Measurements from ENCODE around the gene SEMA3A.
"Not testable (repeated sequence)": the region's sequence is repeated elsewhere in the genome, so short reads cannot be mapped to it uniquely, and the experiment has no call there.

Gene SEMA3A

GRCh38 chr7:84152995-84153394, 41.6 kb downstream of the SEMA3A start:
- no peak for DNase-seq

GRCh38 chr7:84150370-84150769, 44.2 kb downstream of the SEMA3A start:
- DNase-seq, result not testable (repeated sequence)

DNA sequence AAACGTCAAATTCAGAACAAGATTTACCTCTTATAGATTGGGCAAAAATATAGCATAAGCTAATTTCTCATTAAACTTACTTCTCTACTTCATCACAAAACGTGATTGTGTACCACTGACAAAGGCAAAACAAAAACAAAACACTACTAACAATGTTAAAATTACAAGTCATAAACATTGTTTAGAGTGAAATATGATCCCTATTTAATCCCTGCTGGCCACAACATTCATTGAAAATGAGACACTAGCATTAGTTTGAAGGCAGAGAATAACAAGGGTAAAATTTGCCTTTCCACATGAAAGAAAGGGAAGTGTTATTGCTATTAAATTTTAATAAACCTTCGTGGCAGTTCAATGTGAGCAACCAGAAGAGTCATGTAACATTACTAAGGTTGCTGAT, 45.0 kb downstream of the SEMA3A start:
- no peak for DNase-seq

DNA sequence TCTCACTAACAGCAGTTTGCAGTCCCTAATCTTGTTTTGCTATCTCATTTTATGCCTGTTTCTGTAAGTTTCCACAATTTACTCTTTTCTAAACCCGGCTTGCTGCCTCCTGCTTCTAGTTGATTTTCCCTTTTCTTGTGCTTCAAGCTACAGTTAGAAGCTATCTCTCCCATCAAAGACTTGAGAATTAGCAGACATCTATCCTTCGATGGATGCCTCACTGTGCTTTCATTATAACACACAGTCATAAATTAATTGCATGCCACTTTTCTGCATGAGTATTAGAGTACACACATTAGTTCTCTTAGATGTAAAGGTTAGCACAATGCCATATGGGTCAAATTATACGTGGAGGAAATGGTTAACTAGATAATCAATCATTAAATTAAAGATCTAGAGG, 48.7 kb downstream of the SEMA3A start:
- DNase-seq, result no peak

GRCh38 chr7:84144935-84145334, 49.7 kb downstream of the SEMA3A start:
- no peak for DNase-seq

DNA sequence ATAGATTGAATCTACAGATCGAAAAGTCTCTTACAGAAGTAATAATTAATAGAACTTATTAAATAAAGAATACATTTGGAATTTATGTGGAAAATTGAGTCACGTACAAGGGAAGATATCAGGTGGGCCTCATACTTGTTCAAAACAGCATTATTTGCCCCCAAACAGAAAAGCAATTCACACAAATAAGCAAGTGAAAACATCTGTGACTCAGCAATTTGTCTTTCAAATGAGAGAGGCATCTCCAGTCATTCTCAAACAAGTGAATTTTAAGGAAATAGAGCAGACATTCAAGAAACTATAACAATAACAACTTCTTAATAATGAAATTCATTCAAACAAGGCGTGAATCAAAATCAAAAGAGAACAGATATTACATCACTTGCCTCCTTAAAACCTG, 50.1 kb downstream of the SEMA3A start:
- DNase-seq, result no peak

GRCh38 chr7:84142726-84143125, 51.9 kb downstream of the SEMA3A start:
- no peak for DNase-seq

GRCh38 chr7:84139986-84140729, 54.4 kb downstream of the SEMA3A start:
- DNase-seq, result no peak

GRCh38 chr7:84138411-84138810, 56.2 kb downstream of the SEMA3A start:
- DNase-seq, result no peak

GRCh38 chr7:84137812-84138211, 56.8 kb downstream of the SEMA3A start:
- no peak for DNase-seq

DNA sequence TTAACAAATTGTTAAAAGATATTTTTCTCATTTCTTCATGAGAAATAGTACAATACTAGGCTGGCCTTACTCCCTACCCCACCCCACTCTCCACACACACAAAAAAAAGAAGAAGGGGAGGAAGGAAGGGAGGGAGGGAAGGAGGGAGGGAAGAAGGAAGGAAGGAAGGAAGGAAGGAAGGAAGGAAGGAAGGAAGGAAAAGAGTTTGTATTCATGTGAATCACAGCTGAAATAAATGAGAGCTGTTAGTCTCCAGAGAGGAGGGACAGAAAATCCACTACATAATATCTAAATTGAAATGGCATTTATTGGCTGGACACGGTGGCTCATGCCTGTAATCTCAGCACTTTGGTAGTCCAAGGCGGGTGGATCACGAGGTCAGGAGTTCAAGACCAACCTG, 57.8 kb downstream of the SEMA3A start:
- DNase-seq, result no peak

- DNase-seq, result no peak
These were observed 58.3 kb downstream of the SEMA3A start for GRCh38 chr7:84136336-84136735.

DNA sequence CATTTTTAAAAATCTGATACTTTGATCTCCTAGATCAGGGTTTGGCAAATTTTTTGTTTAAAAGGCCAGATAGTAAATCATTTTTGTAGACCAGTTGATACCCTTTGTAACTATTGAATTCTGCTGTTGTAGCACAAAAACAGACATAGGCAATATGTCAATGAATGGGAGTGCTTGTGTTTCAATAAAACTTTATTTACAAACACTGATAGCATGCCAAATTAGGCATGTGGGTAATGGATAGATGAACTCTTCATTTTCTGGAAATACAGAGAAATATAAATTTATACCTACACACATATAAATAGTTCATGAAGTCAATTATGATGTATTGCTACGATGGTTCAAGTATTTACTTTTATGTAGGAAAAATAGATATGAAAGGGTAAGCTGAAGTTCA, 60.4 kb downstream of the SEMA3A start:
- DNase-seq, result no peak

GRCh38 chr7:84125654-84126053, 68.9 kb downstream of the SEMA3A start:
- DNase-seq, result no peak

GRCh38 chr7:84123965-84124547, 70.5 kb downstream of the SEMA3A start:
- no peak for DNase-seq

DNA sequence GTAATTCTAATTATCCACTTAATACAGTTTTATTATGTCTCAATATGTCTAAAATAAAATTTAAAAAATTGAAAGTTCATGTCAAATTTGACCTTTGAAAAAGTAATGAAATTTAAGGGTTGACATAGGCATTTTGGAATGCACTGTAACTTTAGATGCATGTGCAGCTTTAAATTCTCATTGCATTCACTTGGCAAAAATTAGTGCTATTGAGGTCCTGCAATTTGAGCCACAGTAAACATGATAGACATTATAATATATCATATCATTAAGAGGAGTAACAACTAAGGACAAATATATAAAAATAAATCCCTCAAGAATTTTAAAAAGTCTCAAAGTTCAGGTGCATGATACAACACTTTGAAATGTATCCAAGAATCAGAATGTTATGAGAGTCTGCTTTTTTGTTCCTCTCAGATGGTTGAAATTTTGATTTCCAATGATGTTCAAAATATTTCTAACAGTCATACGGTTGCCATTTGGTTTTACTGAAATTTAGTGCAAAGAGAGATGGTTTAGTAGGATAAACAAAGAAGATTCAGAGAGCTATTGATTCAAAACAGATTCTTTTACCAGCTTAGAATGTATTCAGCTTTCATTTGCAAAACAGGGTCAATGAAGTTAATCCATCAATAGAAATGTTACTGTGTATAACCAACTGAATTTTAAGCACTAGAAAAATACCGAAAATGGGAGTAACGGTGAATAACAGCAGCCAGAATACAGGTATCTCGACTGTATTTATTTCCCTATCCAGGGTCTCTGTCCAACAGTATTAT, 71.8 kb downstream of the SEMA3A start:
- DNase-seq, result no peak

GRCh38 chr7:84117304-84117703, 77.3 kb downstream of the SEMA3A start:
- DNase-seq, result no peak

- DNase-seq, result no peak
These were observed 80.4 kb downstream of the SEMA3A start for GRCh38 chr7:84113906-84114850.

DNA sequence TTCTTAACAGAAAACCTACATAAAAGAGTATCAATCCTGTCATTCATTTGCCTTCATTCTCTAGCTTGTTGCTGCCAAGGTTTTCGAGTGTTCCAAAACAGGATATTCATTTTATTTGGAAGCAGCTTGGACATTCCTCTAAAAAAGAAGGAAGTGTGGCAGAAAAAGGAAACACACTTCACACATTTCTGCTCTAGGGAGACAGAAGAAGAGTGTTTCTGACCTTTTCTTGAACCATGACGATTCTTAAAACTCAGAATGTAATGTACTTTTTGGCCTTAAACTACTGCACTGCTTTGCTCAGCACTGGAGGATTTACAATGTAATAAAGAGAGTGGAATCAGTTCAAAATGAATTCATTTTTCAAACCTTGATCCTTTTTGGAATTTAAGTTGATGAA, 81.3 kb downstream of the SEMA3A start:
- DNase-seq, result no peak

GRCh38 chr7:84112771-84113170, 81.8 kb downstream of the SEMA3A start:
- no peak for DNase-seq

GRCh38 chr7:84111842-84112241, 82.7 kb downstream of the SEMA3A start:
- no peak for DNase-seq

GRCh38 chr7:84110400-84110799, 84.2 kb downstream of the SEMA3A start:
- no peak for DNase-seq

DNA sequence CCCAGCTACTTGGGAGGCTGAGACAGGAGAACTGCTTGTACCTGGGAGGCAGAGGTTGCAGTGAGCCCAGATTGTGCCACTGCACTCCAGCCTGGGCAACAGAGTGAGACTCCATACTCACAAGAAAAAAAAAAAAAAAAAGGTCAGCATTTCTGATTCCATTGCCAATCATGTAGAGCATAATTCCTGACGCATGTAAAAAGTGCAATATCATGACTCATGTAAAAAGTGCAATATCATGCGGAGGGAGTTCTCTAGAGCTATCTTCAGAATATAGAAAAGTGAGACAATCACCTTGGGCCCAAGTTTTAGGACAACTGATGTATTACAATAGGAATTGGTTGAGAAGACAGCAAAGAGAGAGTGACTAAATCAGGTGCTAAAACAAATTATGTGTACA, 85.8 kb downstream of the SEMA3A start:
- DNase-seq, result no peak
